Measurements from ENCODE around the gene MARVELD3. TPM values are rescaled to one million over a fixed set of nuclear protein-coding genes. Genes with fewer than 3 reads are reported as not detected.
"Not testable (repeated sequence)": the region's sequence is repeated elsewhere in the genome, so short reads cannot be mapped to it uniquely, and the experiment has no call there.

The MARVELD3 gene
- polyA plus RNA-seq, 4 donors, result 0.67 to 17.8 (median 12.1) TPM

DNA sequence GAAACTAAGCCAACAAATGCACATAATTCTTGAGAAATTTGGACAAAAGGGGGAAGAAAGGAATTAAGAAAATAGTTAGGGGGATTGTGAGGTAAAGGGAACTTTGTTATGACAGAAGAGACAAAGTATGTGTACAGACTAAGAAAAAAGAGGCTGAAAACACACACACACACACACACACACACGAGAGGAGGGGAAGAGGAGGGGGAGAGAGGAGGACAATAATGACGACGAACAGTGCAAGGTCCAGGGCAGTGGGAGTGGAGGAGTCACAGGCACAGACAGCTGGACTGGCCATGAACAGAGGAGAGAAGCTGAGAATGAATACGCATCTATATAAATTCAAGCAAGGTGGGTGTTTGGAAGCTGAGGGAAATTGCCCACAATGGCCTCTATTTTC is 44.6 kb downstream of the MARVELD3 start:
- DNase-seq (ENCODE audit: low read depth in 4 of 4, low spot score in 3 of 4), result peak in 1 of 4 donors; percentile 16

DNA sequence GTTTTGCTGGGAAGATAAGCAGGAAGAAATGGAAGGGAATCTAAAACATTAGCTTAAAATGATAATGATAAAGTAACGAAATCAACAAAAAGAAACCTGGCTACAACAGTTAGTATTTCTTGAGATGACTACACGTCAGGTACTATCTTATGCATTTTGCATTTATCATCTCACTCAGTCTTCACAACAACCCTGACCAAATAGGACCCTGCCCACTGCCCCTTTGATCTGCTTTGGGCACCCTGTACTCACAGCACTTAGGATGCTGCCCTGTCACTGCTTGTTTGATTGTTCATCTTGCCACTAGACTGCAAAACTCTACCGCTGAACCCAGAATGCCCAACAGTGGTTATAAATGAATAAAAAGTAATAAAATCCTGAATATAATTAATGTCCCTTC is 45.2 kb downstream of the MARVELD3 start:
- no peak for DNase-seq (ENCODE audit: low read depth in 4 of 4, low spot score in 3 of 4)

DNA sequence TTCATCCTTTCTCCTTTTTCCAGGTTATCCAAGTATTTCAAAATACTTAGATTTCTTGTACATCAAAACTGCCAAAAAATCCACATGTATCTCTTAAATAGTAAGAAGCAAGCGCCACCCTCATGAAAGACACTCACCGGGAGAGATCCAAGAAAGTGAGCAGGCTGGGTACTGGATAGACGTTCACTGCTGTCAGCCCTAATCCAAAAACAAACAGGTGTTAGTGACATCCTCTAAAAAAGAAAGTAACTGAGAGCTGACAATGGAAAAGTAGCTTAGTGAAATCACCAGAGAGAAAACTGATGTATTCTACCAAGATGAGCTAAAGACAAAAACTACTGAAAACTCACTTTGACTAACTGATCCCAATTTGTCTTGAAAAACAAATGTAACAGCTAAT is 46.1 kb downstream of the MARVELD3 start:
- no peak for DNase-seq (ENCODE audit: low read depth in 4 of 4, low spot score in 3 of 4)

DNA sequence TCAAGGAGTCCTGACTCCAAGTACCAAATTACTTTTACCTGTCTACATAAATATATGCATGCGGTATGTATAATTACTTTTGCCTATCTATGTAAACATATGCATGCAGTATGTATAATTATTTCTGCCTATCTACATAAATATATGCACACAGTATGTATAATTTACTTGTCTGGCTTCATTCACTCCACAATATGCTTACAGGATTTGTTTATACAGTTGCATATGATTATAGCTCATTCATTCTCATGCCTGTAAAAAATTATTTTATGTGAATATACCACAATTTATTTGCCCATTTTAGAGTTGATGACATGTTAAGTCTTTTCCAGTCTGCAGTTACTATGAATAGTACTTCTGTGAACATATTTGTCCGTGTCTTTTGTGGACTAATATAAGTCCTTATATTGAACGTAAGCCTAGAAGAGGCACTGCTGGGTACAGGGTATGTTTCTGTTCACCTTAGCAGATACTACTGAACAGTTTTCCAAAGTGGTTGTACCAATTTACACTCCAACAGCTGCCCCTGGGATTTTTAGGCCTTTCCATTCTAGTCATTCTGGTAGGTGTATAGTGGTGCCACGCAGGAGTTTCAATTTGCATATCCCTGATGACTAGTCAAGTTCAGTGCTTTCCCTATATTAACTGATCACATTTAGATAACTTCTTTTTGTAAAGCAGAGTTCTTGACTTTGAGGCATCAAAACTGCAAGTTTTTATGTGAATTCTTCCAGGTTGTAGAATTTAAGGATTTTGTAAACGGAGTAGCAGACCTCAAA is 47.0 kb downstream of the MARVELD3 start:
- no peak for DNase-seq (ENCODE audit: low read depth in 4 of 4, low spot score in 3 of 4)

DNA sequence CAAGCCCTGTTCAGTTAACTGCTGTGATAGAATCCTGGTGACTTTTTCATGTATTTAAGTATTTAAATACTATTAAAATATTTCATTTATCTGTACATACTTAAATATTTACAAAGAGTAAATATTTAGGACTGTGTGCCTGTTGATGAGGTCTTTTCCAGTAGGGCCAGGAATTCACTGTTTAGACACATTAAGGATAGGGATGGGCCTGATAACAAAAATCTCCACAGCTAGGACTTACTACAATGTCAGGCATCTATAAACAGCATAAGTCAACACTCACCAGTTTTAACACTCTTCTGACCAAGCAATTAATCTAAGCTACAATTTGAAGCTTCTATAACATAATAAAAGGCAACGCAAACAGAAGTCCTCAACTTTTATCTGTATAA is 47.6 kb downstream of the MARVELD3 start:
- DNase-seq (ENCODE audit: low read depth in 4 of 4, low spot score in 3 of 4), result no peak

DNA sequence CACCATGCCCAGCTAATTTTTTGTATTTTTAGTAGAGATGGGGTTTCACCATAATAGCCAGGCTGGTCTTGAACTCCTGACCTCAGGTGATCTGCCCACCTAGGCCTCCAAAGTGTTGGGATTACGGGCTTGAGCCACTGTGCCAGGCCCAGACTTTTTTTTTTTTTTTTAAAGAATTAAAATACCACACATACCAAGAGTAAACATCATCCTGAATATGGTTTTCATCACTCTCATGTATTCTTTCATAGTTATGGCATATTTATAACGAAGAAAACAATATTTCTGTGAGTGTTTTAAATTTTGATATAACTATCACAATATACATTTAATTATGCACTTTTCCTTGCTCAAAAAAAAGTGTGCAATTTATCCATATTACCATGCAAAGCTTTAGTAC is 48.2 kb downstream of the MARVELD3 start:
- DNase-seq (ENCODE audit: low read depth in 4 of 4, low spot score in 3 of 4), result no peak

DNA sequence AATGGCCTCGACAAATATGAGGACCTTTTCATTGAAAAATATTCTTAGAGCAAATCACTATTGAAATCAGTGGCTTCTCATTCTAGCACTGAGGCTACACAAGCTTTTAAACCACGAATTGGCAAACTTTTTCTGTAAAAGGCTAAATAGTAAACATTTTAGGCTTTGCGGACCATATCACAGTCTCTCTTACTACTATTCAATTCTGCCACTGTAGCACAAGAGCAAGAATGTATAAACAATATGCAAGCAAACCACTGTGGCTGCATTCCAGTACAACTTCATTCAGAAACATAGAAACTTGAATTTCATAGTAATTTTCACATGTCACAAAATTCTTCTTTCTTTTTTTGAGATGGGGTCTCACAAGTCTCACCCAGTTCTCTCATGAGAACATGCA is 49.4 kb downstream of the MARVELD3 start:
- DNase-seq (ENCODE audit: low read depth in 4 of 4, low spot score in 3 of 4), result no peak

DNA sequence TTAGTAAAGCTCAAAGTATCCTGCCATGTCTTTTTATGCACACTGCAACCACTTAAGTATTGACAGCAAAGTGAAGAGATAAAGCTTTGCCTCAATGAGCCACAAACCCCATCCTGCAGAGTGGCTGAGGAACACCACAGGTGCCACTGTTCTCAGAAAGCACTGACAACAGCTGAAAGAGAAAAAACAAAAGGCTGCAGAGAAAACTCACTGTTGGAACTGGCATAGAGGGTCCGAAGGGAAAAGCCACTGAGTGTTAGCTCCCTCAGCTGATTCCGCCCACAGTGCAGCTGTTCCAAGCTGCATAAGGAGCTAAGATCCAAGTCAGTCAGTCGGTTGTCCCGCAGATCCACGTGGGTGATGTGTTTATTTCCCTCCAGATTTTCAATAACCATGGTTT is 50.3 kb downstream of the MARVELD3 start:
- no peak for DNase-seq (ENCODE audit: low read depth in 4 of 4, low spot score in 3 of 4)

DNA sequence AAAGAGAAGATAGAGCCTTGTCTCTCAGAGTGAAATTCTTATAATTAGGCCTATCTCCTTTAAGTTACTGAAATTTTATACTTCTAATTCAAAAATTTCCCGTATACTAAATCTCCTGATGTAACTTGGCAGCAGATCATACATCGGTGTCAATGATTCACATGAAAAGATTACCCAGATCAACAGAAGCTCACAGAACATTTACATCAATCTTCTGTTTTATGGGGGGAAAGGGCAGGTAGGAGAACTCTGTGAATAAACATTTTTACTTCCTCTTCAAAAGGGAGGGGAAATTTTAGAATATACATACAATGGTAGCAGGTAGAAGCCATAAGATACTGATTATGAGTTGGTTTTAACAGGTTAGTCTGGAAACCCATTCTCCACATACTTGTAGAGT is 55.4 kb downstream of the MARVELD3 start:
- no peak for DNase-seq (ENCODE audit: low read depth in 4 of 4, low spot score in 3 of 4)

DNA sequence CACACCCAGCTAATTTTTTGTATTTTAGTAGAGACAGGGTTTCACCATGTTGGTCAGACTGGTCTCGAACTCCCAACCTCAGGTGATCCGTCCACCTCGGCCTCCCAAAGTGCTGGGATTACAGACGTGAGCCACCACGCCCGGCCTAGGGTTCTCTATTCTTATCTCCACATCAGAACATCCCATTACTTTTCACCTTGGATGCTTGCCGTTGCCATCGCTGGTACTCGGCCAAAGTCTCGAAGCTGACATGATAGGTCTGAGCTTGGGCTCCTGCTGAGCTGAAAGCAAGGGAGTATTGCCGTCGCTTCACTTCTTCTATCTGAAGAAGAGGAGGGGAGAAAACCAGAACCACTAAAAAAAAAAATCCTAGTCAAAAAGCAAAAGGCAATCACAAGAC is 58.3 kb downstream of the MARVELD3 start:
- not testable (repeated sequence) for DNase-seq (ENCODE audit: low read depth in 4 of 4, low spot score in 3 of 4)

Other genes starting within 250 kb of the MARVELD3 start
- not detected for gene TLE7, start 184.1 kb upstream of the MARVELD3 start, polyA plus RNA-seq (ENCODE audit: insufficient read length in 4 of 4)
- 10 to 100 TPM; 17.0 to 20.0 (median 18.0) TPM for gene ZNF23, start 163.9 kb upstream of the MARVELD3 start, polyA plus RNA-seq (ENCODE audit: insufficient read length in 4 of 4)
- 10 to 100 TPM in 3 of 4 donors, 1 to 10 TPM in 1; 4.7 to 16.5 (median 15.3) TPM for gene ZNF19, start 136.9 kb upstream of the MARVELD3 start, polyA plus RNA-seq (ENCODE audit: insufficient read length in 4 of 4)
- gene CHST4, start 99.8 kb upstream of the MARVELD3 start, polyA plus RNA-seq (ENCODE audit: insufficient read length in 4 of 4), result under 1 TPM; 0.17 to 0.38 (median 0.29) TPM
- under 1 TPM; 0.05 to 0.19 (median 0.08) TPM for gene TAT, start 49.1 kb upstream of the MARVELD3 start, polyA plus RNA-seq (ENCODE audit: insufficient read length in 4 of 4)
- gene PHLPP2, start 98.5 kb downstream of the MARVELD3 start, polyA plus RNA-seq (ENCODE audit: insufficient read length in 4 of 4), result 10 to 100 TPM in 2 of 4 donors, 1 to 10 TPM in 2; 8.8 to 11.8 (median 10.0) TPM
- gene AP1G1, start 182.7 kb downstream of the MARVELD3 start, polyA plus RNA-seq (ENCODE audit: insufficient read length in 4 of 4), result 10 to 100 TPM; 46.7 to 92.8 (median 87.3) TPM
- 10 to 100 TPM; 30.9 to 36.0 (median 35.0) TPM for gene ATXN1L, start 219.8 kb downstream of the MARVELD3 start, polyA plus RNA-seq (ENCODE audit: insufficient read length in 4 of 4)